Smooth muscle cell of the brain vasculature (primary cell): ENCODE results near the gene TRHDE.

Experiments used
- DNase-seq: peaks from one replicate; pipeline ENCODE4 v3.0.0-alpha.2; 2012; ENCODE audit warnings: low read depth, low spot score

TRHDE gene

GRCh38 chr12:72273499-72273837 is 1.3 kb downstream of the TRHDE start:
- DNase-seq: no peak

GRCh38 chr12:72273851-72274351 is 1.7 kb downstream of the TRHDE start:
- no peak for DNase-seq

GRCh38 chr12:72274931-72275330 is 2.8 kb downstream of the TRHDE start:
- DNase-seq: no peak

- no peak for DNase-seq
Measured at GRCh38 chr12:72275526-72275925, 3.4 kb downstream of the TRHDE start.

- DNase-seq: no peak
Measured at GRCh38 chr12:72276181-72276805, 4.1 kb downstream of the TRHDE start.

GRCh38 chr12:72277415-72277814 is 5.2 kb downstream of the TRHDE start:
- DNase-seq: no peak

- DNase-seq: no peak
Measured at GRCh38 chr12:72278894-72279293, 6.7 kb downstream of the TRHDE start.

GRCh38 chr12:72281126-72281525 is 9.0 kb downstream of the TRHDE start:
- no peak for DNase-seq

- no peak for DNase-seq
Measured at GRCh38 chr12:72282721-72283120, 10.6 kb downstream of the TRHDE start.

GRCh38 chr12:72285861-72286260 is 13.7 kb downstream of the TRHDE start:
- no peak for DNase-seq

- DNase-seq: no peak
Measured at GRCh38 chr12:72286526-72286925, 14.4 kb downstream of the TRHDE start.

GRCh38 chr12:72288436-72288835 is 16.3 kb downstream of the TRHDE start:
- no peak for DNase-seq

- no peak for DNase-seq
Measured at GRCh38 chr12:72288911-72289310, 16.7 kb downstream of the TRHDE start.

- DNase-seq: no peak
Measured at GRCh38 chr12:72289633-72290032, 17.5 kb downstream of the TRHDE start.

GRCh38 chr12:72291175-72291574 is 19.0 kb downstream of the TRHDE start:
- DNase-seq: no peak

GRCh38 chr12:72293701-72294100 is 21.5 kb downstream of the TRHDE start:
- no peak for DNase-seq

- no peak for DNase-seq
Measured at GRCh38 chr12:72295101-72295500, 22.9 kb downstream of the TRHDE start.

GRCh38 chr12:72295744-72296143 is 23.6 kb downstream of the TRHDE start:
- DNase-seq: no peak

GRCh38 chr12:72296389-72296788 is 24.2 kb downstream of the TRHDE start:
- no peak for DNase-seq

- no peak for DNase-seq
Measured at GRCh38 chr12:72297666-72298065, 25.5 kb downstream of the TRHDE start.

GRCh38 chr12:72300728-72301127 is 28.6 kb downstream of the TRHDE start:
- no peak for DNase-seq

- no peak for DNase-seq
Measured at GRCh38 chr12:72304751-72305150, 32.6 kb downstream of the TRHDE start.

- DNase-seq: no peak
Measured at GRCh38 chr12:72307229-72307628, 35.1 kb downstream of the TRHDE start.

- DNase-seq: no peak
Measured at GRCh38 chr12:72311946-72312345, 39.8 kb downstream of the TRHDE start.
